Activated CD8-positive, alpha-beta memory T cell treated with anti-CD3 and anti-CD28 coated beads, Interleukin-2, amount 50 U/mL, for 24 hours (primary cell): ENCODE data around the gene BCL7C.
"Not testable (repeated sequence)": the region's sequence is repeated elsewhere in the genome, so short reads cannot be mapped to it uniquely, and the experiment has no call there.

ENCODE experiments used
- DNase-seq: peaks from one replicate; pipeline ENCODE4 v3.0.0-alpha.2; 2020; ENCODE audit errors: extremely low read depth

Gene BCL7C

GRCh38 chr16:30895627-30896260, 1.9 kb upstream of the BCL7C start:
- no peak for DNase-seq

GRCh38 chr16:30894540-30895368, 877 bp upstream of the BCL7C start:
- no peak for DNase-seq

- no peak for DNase-seq
Measured at GRCh38 chr16:30893417-30893743, 497 bp downstream of the BCL7C start.

GRCh38 chr16:30892670-30893416, 1.0 kb downstream of the BCL7C start:
- no peak for DNase-seq

GRCh38 chr16:30891043-30891823, 2.6 kb downstream of the BCL7C start:
- DNase-seq: not testable (repeated sequence)

GRCh38 chr16:30889721-30890120, 4.2 kb downstream of the BCL7C start:
- no peak for DNase-seq

- no peak for DNase-seq
Measured at GRCh38 chr16:30888856-30889499, 4.9 kb downstream of the BCL7C start.

GRCh38 chr16:30887927-30888326, 6.0 kb downstream of the BCL7C start:
- DNase-seq: no peak

GRCh38 chr16:30886145-30886544, 7.7 kb downstream of the BCL7C start:
- DNase-seq: no peak

GRCh38 chr16:30885196-30885595, 8.7 kb downstream of the BCL7C start:
- DNase-seq: no peak

- no peak for DNase-seq
Measured at GRCh38 chr16:30884760-30885159, 9.1 kb downstream of the BCL7C start.

GRCh38 chr16:30882429-30883310, 11.2 kb downstream of the BCL7C start:
- no peak for DNase-seq

GRCh38 chr16:30876867-30877266, 17.0 kb downstream of the BCL7C start:
- no peak for DNase-seq

- no peak for DNase-seq
Measured at GRCh38 chr16:30875871-30876801, 17.7 kb downstream of the BCL7C start.

GRCh38 chr16:30874821-30875717, 18.8 kb downstream of the BCL7C start:
- peak; percentile 72 for DNase-seq

GRCh38 chr16:30874244-30874820, 19.5 kb downstream of the BCL7C start:
- no peak for DNase-seq

- DNase-seq: no peak
Measured at GRCh38 chr16:30870904-30871303, 23.0 kb downstream of the BCL7C start.

GRCh38 chr16:30867747-30868146, 26.1 kb downstream of the BCL7C start:
- DNase-seq: no peak
